Prostate gland (tissue), 2 donors: ENCODE results near the gene PRRT1. TPM values are rescaled to one million over a fixed set of nuclear protein-coding genes. Genes with fewer than 3 reads are reported as not detected.
A peak's percentile ranks its signal among the peaks of the same experiment; 100 is the strongest.

ENCODE experiments used
- DNase-seq: peaks from one replicate; pipeline ENCODE4 v3.0.0-alpha.2; 2019; ENCODE audit warnings: low spot score
- H3K27ac ChIP-seq, 2 donors: fragments of 200-600 bp; sonication (generic); 2 replicates each; pipeline ENCODE4 v1.5.1; 2017 to 2019
- H3K27me3 ChIP-seq: fragments of 200-600 bp; sonication (generic); replicated peaks from 2 replicates; pipeline ENCODE4 v1.5.1; 2019; ENCODE audit not compliant: insufficient read depth
- H3K36me3 ChIP-seq, 2 donors: fragments of 200-600 bp; sonication (generic); 1 replicate in 1 of 2; 2 replicates in 1 of 2; pipeline versions ENCODE4 v1.5.1 to v1.8.1; 2017 to 2019
- H3K4me1 ChIP-seq: fragments of 200-600 bp; sonication (generic); replicated peaks from 2 replicates; pipeline ENCODE4 v1.5.1; 2019
- H3K4me3 ChIP-seq, 2 donors: fragments of 200-600 bp; sonication (generic); 2 replicates each; pipeline ENCODE4 v1.5.1; 2017 to 2019
- H3K9me3 ChIP-seq: fragments of 200-600 bp; sonication (generic); 2 replicates; pipeline ENCODE4 v1.5.1; 2017
- CTCF ChIP-seq, 4 experiments: fragments of 200-600 bp in 2 of 4; fragments of 450-650 bp in 2 of 4; sonication (generic) in 2 of 4; IDR thresholded peaks; 1 replicate in 3 of 4; 2 replicates in 1 of 4; pipeline ENCODE4 v1.5.1; 2016 to 2019; ENCODE audit warnings: antibody characterized with exemption in 4 of 4, mild to moderate bottlenecking in 2 of 4, moderate library complexity in 2 of 4
- POLR2A ChIP-seq: fragments of 450-650 bp; IDR thresholded peaks from one replicate; pipeline ENCODE4 v1.6.1; 2016; ENCODE audit warnings: antibody characterized with exemption, mild to moderate bottlenecking
- POLR2AphosphoS5 ChIP-seq: sonication (generic); formaldehyde crosslinking; IDR thresholded peaks from one replicate; pipeline ENCODE4 v1.6.1; 2017; ENCODE audit warnings: antibody characterized with exemption
- WGBS: methylation state at CpG from one replicate; pipeline ENCODE4 v1.1.5; 2018; 5-methylcytosine and 5-hydroxymethylcytosine counted together
- intact Hi-C: fragments of 100-400 bp; cut with DNase I; formaldehyde crosslinking; loops from one replicate; pipeline ENCODE4 v1.14.2; 2022
- total RNA-seq, 2 donors: library from RNA; depleted of rRNA; stranded (reverse); fragments of >200 nt; gene quantifications; one replicate each; pipeline ENCODE4 v1.1.0, GENCODE V29; 2016

The PRRT1 gene
- total RNA-seq, 2 donors from 2014 or later, result 0.64 to 7.2 TPM

GRCh38 chr6:32163559-32164258, 12.0 kb upstream of the PRRT1 start:
- DNase-seq, result no peak
- H3K36me3 ChIP-seq, result no peaks in the 10 kb centered on the region
- intact Hi-C loops, result no loop called here
- WGBS, result 86% methylated on average over 7 of the region's 7 CpGs
- H3K4me3 ChIP-seq, result no peak overlapping the region
- no peaks in the 10 kb centered on the region for H3K9me3 ChIP-seq
- no peaks in the 10 kb centered on the region for H3K4me1 ChIP-seq
- no peak for TF ChIP-seq POLR2AphosphoS5
- no peak for TF ChIP-seq CTCF (IDR thresholded peaks at IDR 0.05)
- no peak for TF ChIP-seq POLR2A
- no peak overlapping the region for H3K27ac ChIP-seq
- H3K27me3 ChIP-seq, result no peaks in the 10 kb centered on the region

GRCh38 chr6:32158052-32158451, 6.3 kb upstream of the PRRT1 start:
- Histone ChIP-seq H3K4me1 (peaks cover 9% of the 10 kb centered on the region), H3K36me3 (peaks cover 0 to 5% of the 10 kb centered on the region in 2 donors), H3K9me3 (no peaks in the 10 kb centered on the region), H3K4me3 (no peak overlapping the region), H3K27ac (no peak overlapping the region), H3K27me3 (no peaks in the 10 kb centered on the region)
- intact Hi-C loops, result loop anchor here (10.0 kb wide), 2 partner anchors 193 to 253 kb away; partner anchors contain the start of gene ZBTB12
- TF ChIP-seq CTCF (IDR thresholded peaks at IDR 0.05) (no peak), POLR2AphosphoS5 (no peak), POLR2A (no peak)
- DNase-seq, result no peak

- no peak for DNase-seq
- 91% methylated on average over 9 of the region's 9 CpGs for WGBS
- intact Hi-C loops, result loop anchor here (10.0 kb wide), 2 partner anchors 192 to 252 kb away; partner anchors contain the start of gene ZBTB12
- TF ChIP-seq POLR2AphosphoS5, result no peak
- TF ChIP-seq CTCF (IDR thresholded peaks at IDR 0.05), result no peak
- TF ChIP-seq POLR2A, result no peak
- Histone ChIP-seq H3K27ac (no peak overlapping the region), H3K4me3 (no peak overlapping the region), H3K36me3 (peaks cover 0 to 5% of the 10 kb centered on the region in 2 donors), H3K9me3 (no peaks in the 10 kb centered on the region), H3K27me3 (no peaks in the 10 kb centered on the region), H3K4me1 (peaks cover 14% of the 10 kb centered on the region)
These were observed 5.2 kb upstream of the PRRT1 start for GRCh38 chr6:32156891-32157290.

- H3K27me3 ChIP-seq, result no peaks in the 10 kb centered on the region
- H3K27ac ChIP-seq, result peak overlapping the region; percentile 88 to 89
- TF ChIP-seq POLR2A (peak; percentile 28), CTCF (IDR thresholded peaks at IDR 0.05) (peak; percentile 27 to 87 (median 70)), POLR2AphosphoS5 (peak; percentile 54)
- intact Hi-C loops, result loop anchor here (1.0 to 10.0 kb wide), 3 partner anchors 36 to 250 kb away; partner anchors contain the start of gene ZBTB12
- H3K36me3 ChIP-seq, result peaks cover 0 to 5% of the 10 kb centered on the region in 2 donors
- peak overlapping the region; percentile 53 to 61 for H3K4me3 ChIP-seq
- H3K9me3 ChIP-seq, result no peaks in the 10 kb centered on the region
- DNase-seq, result peak; percentile 79
- peaks cover 14% of the 10 kb centered on the region for H3K4me1 ChIP-seq
- 2% methylated on average over 31 of the region's 34 CpGs for WGBS
These were observed 2.9 kb upstream of the PRRT1 start for GRCh38 chr6:32154514-32155161.
